M059J (cell line): Measurements from ENCODE around the gene TBC1D10A. TPM values are rescaled to one million over a fixed set of nuclear protein-coding genes. Genes with fewer than 3 reads are reported as not detected.

ENCODE experiments used
- DNase-seq: peaks from one replicate; pipeline ENCODE4 v3.0.0-alpha.2; 2012; ENCODE audit warnings: low read depth
- total RNA-seq: library from RNA; depleted of rRNA; stranded (reverse); fragments of >200 nt; shearing (Covaris generic); gene quantifications from 2 replicates; pipeline ENCODE4 v1.2.3, GENCODE V29; 2014; rRNA removed

TBC1D10A gene
- 13.5 and 20.9 TPM in 2 replicates for total RNA-seq

DNA sequence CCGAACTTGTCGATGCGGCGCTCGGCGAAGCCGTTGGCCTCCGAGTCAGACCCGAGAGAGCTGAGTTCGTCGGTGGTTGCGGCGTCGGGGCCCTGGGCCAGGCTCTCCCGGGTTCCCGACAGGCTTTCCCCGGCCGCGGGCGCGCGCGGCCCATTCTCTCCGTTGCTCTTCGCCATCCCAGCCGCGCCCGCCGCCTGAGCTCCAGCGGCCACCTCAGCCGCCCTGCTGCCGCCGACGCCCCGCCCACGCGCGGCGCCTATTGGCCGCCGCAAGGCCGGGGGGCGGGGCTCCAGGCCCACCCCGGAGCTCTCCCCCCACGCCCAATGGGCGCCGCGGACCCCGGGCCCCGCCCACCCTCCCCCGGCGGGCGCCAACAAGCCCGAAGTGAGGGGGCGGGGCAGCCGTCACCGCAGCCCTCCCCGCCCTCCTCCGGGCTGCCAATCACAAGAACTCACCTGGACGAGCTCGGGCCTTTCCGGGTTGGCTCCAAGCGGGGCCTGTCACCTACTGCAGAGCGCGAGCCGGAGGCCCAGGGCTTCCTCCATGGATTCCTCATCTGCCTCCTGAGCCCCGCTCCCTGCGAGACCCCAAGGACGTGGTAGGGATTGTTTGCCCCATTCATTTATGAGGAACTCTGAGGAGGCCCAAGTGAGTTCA, at the start of gene TBC1D10A:
Gene TBC1D10A, minus strand, starts transcription at position 236 of the 657 bp plus-strand sequence. Its CDS starts 60 bp downstream, at position 176.
- DNase-seq = peak; percentile 80

- DNase-seq = no peak
Measured at GRCh38 chr22:30375312-30375849, 48.6 kb upstream of the TBC1D10A start.

GRCh38 chr22:30373331-30374325, 46.9 kb upstream of the TBC1D10A start:
- no peak for DNase-seq

- no peak for DNase-seq
Measured at GRCh38 chr22:30372915-30373314, 46.2 kb upstream of the TBC1D10A start.

DNA sequence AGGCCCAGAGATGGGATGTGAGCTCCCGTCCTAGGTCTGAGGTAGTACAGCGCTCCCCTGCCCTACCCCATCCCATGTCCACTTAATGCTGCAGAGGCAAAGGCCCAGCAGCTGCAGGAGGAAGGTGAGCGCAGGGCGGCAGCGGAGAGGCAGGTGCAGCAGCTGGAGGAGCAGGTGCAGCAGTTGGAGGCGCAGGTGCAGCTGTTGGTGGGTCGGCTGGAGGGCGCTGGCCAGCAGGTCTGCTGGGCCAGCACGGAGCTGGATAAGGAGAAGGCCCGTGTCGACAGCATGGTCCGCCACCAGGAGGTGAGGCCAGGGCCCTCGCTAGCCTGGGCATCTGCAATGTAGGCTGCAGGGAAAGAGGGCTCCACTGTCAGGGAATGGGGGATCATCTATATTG, 45.2 kb upstream of the TBC1D10A start:
- no peak for DNase-seq

DNA sequence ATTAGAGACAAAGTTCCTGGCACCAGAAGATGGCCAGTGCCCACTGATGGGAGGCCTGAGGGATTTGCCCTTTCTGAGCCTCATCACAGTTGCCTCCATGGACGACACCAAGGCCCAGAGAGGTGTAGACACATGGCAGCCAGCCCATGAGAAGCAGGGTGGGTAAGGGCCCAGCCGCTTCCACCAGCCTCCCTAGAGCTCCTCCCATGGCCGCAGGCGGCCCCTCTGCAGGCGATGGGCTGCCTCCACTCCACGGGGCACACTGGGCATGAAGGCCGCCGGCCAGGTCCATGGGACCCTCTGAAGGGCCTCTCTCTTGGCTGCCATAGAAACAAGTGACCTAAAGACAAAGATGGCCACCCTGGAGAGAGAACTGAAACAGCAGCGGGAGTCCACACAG, 44.6 kb upstream of the TBC1D10A start:
- DNase-seq = no peak

DNA sequence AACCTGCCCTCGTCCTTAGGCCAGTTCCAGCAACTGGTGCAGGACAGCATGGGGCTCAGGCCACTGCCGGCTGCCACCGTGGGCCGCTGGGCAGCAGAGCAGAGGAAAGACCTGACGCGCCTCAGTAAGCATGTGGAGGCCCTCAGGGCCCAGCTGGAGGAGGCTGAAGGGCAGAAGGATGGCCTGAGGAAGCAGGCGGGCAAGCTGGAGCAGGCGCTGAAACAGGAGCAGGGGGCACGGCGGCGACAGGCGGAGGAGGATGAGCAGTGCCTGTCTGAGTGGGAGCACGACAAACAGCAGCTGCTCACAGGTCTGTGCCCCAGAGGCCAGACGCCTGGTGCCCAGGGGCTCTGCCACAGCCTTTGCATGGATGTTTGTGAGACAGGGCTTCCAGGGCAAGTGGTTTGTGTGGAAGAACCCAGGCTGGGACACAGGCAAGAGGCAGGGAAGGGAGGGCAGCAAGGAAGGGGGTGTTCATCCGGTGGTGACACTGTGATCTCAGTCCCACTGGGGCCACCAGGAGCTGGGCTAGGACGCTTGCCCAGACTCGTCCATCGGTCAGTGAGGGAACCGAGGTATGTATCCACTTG, 44.0 kb upstream of the TBC1D10A start:
- DNase-seq = no peak

- DNase-seq = no peak
Measured at GRCh38 chr22:30368420-30368819, 41.7 kb upstream of the TBC1D10A start.

GRCh38 chr22:30365891-30366290, 39.1 kb upstream of the TBC1D10A start:
- no peak for DNase-seq

DNA sequence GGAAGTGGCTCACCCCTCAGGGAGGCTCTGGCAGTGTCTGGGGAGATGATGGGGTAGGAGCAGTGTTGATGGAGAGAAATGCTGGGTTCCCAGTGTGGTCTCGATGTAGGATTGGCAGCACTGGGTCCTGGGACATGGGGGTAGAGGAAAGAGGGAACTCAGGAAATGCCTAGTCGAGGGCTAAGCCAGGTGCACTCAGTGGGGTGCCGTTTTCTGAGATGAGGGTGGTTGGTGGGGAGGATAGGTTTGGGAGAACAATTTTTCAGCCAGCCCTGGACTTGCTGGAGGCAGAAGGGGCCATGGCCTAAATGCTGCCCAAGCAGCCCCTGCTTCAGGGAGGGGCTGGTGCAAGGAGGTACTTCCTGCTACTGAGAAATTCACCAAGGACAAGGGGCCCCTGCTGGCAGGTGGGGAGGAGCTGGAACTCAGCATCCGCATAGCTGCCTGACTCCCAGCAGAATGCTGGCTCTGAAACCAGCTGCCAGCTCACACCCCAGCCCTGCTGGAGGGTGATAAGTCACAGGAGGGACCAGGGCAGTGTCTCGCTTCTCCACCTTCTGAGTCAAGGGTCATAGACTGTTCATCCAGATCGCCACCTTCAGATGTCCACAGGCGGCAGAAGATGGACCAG, 36.0 kb upstream of the TBC1D10A start:
- no peak for DNase-seq

- DNase-seq = no peak
Measured at GRCh38 chr22:30361916-30362650, 35.3 kb upstream of the TBC1D10A start.

GRCh38 chr22:30358541-30358940, 31.8 kb upstream of the TBC1D10A start:
- DNase-seq = no peak

DNA sequence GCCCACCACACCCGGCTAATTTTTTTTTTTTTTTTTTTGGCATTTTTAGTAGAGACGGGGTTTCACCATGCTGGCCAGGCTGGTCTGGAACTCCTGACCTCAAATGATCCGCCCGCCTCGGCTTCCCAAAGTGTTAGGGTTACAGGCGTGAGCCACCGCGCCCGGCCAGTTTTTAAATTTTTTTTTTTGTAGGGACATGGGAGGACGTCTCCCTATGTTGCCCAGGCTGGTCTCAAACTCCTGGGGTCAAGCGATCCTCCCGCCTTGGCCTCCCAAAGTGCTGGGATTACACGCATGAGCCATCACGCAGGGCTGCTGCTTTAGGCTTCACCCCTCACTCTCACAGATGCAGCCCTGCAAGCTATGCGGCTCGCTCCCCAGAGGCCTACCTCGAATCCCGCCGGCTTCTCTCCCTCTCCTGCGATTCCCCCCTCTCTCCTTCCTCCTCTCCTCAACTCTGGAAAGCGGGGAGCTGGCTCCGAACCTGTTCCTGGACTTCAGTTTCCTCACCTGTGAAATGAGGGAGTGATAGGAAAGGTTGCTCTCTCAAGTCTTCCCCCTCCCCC, 31.0 kb upstream of the TBC1D10A start:
- no peak for DNase-seq

- DNase-seq = no peak
Measured at GRCh38 chr22:30357236-30357570, 30.5 kb upstream of the TBC1D10A start.

DNA sequence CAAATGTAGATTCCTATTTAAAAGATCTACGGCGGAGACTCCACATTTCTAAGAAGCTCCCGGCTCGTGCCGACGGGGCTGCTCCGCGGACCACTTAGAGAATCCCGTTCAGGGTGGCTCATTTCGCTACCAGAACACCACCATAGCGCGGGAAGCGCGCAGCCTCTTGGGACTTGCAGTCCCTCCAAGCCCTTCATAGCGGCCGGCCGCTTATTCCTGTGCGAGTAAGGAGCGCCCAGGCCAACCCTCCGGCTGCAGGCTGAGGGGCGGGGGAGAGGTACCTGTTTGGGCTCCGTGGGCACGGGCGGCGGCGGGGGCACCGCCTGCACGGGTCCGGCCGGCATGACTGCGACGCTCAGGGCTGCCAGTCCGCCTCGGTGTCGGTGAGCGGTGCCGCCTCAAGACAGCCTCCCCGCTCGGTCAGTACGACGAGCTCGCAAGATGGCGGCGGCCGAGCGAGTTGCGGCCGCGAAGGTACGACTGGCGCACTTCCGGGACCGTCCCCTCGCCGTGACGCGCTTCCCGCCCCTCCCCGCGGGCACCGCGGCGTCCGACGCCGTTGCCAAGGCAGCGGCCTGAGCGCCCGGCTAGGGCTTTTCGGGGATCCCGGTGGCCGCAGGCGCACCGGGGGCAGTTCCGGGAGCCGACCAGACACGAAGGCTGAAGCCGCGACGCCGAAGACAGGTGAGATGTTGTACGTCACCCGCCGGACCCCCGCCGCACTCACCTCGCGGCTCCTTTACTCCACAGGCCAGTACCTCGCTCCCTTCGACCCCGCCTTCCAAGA, 29.9 kb upstream of the TBC1D10A start, which contains the start of the genes CCDC157 and SF3A1:
Gene CCDC157, plus strand, starts transcription at position 559 of the 787 bp plus-strand sequence. CDS start 8,994 bp downstream, outside the sequence.
Gene SF3A1, minus strand, starts transcription at position 446 of the 787 bp plus-strand sequence. Its CDS starts 102 bp downstream, at position 344.
- DNase-seq = peak; percentile 87

- DNase-seq = no peak
Measured at GRCh38 chr22:30354644-30355043, 27.9 kb upstream of the TBC1D10A start.

DNA sequence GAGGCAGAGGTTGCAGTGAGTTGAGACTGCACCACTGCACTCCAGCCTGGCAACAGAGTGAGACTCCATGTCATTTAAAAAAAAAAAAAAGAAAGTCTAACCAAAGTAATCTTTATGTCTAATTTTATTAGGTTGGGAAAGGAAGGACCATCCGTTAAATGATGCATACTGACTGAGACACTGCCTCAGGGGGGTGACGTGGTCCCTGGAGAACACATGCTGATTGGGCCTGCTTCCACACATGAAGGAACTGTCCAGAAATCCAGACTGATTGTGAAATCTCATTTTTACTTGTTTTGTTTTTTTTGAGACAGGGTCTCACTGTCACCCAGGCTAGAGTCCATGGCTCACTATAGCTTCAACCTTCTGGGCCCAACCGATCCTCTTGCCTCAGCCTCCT, 24.5 kb upstream of the TBC1D10A start:
- DNase-seq = no peak

- DNase-seq = no peak
Measured at GRCh38 chr22:30348809-30349208, 22.1 kb upstream of the TBC1D10A start.

- no peak for DNase-seq
Measured at GRCh38 chr22:30348404-30348803, 21.7 kb upstream of the TBC1D10A start.
